HG03520 (cell line): ENCODE data around the gene RALBP1.

Experiments used
- ATAC-seq: cut with Tn5 transposase; IDR thresholded peaks from one replicate; pipeline ENCODE4 v1.9.1; 2021; ENCODE audit warnings: mild to moderate bottlenecking, moderate library complexity; ENCODE audit not compliant: unreplicated experiment

Gene RALBP1

GRCh38 chr18:9542924-9543323, 67.6 kb downstream of the RALBP1 start:
- no peak for ATAC-seq

DNA sequence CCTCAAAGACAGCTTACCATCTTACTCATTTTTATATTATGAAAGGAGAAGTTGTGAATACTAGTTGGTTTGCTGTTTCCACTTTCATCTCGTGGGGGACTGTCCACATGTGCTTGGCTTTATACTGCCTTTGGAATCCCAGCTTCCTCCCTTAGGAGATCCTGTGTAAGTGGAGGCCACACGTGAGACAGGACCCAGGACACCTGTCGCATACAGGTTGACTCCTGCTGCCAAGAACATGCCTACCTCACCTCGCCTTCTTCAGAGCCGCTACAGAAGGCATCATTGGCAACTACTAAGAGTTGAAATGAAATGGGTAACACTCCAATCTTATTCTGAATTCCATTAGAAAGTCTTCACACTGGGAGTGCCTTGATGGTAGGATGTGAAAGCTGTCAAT, 69.7 kb downstream of the RALBP1 start:
- ATAC-seq = no peak

DNA sequence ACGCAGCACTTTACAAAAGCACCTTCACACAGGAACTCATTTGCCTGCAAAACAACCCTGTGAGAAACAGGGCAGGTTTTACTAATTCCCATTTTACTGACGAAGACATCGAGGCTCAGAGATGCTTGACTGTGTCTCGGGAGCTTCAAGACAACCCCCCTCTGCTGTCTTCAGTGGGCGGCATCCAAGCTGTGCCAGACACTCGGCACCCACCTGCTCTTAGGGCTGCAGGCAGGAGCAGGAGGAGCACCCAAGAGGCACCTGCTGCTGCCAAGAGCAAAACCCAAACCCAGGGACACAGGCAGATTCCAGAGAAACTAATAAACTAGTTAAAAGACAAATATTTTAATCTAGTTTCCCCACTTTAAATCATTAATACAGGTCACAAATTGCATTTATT, 71.2 kb downstream of the RALBP1 start:
- ATAC-seq = no peak

DNA sequence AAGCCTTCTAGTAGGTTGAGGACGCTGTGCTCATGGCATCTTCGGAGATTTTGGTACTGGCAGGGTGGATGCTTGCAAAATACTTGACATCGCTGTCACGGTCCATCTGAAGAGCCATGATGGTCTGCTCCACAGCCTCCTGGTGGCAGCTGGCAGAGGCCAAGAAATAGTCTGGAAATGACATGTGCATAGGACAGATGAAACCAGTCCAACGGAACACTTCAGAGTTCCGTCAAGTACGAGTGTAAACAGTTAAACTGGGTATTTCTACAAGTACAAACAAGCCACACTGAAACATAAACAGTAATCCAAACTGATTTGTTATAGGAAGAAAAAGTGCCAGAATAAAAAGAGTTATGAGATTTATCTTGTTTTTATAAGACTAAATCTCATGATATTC, 72.5 kb downstream of the RALBP1 start:
- no peak for ATAC-seq

- ATAC-seq = no peak
Measured at GRCh38 chr18:9549405-9549804, 74.1 kb downstream of the RALBP1 start.

DNA sequence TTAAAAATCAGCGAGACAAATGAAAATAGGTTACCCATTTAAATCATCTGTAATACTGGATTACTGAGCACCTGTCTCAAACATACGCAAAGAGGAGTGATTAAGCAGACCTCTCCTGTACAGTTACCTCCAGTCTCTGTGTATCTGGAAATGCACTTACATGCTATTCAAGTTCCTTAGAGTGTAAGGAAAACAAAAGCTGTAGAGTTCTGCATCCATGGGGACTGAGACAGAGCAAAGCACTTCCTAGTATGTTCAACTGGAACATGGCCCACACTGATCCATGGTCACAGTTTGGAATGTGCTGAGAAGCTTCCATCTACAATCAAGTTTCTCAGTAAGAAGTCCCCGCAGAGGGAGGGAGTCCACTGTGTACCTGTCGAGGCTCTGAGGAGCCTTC, 75.1 kb downstream of the RALBP1 start:
- no peak for ATAC-seq

- no peak for ATAC-seq
Measured at GRCh38 chr18:9552191-9552590, 76.9 kb downstream of the RALBP1 start.

- ATAC-seq = no peak
Measured at GRCh38 chr18:9552616-9553015, 77.3 kb downstream of the RALBP1 start.

- no peak for ATAC-seq
Measured at GRCh38 chr18:9557250-9557943, 82.1 kb downstream of the RALBP1 start.

DNA sequence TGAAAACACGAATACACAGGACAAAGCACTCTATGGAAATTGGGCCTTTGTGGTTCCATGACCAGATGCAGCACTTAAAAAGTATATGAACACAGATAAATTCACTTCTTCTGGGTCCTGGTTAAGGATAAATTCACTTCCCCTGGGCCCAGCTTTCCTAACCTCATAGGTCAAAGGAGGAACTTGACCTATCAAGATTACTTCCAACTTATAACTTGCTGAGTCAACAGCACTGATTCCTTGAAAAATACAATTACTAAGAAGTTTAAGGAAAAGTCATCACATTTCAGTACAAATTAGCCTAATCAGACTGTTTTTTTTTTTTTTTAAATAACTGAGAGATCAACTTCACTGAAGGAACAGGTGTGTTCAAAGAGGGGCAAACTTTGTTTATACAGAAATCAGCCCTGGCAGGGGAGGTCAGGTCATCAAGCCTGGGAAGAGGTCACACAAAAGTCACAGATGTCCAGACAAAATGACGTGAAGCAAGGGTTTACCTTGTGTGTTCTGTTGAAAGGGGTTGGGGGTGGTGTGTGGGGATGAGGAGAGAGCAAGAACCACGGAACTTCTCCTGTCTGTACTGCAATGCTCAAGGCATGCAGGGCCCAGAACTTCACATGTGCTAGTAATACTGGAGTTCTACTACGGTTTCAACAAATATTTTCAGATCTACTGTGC, 83.2 kb downstream of the RALBP1 start:
- no peak for ATAC-seq

GRCh38 chr18:9559253-9559652, 83.9 kb downstream of the RALBP1 start:
- ATAC-seq = no peak

- ATAC-seq = no peak
Measured at GRCh38 chr18:9561759-9562158, 86.4 kb downstream of the RALBP1 start.

- ATAC-seq = no peak
Measured at GRCh38 chr18:9562584-9562983, 87.3 kb downstream of the RALBP1 start.

- no peak for ATAC-seq
Measured at GRCh38 chr18:9563331-9563730, 88.0 kb downstream of the RALBP1 start.

DNA sequence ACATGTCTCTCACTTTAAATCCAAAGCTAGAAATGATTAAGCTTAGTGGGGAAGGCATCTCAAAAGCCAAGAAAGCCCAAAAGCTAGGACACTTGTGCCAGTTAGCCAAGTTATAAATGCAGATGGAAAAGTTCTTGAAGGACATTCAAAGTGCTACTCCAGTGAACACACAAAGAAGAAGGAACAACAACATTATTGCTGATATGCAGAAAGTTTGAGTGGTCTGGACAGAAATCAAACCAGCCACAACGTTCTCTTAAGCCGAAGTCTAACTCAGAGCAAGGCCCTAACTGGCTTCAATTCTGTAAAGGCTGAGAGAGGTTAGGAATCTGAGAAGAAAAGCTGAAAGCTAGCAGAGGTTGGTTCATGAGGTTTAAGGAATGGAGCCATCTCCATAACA, 90.1 kb downstream of the RALBP1 start:
- ATAC-seq = no peak

DNA sequence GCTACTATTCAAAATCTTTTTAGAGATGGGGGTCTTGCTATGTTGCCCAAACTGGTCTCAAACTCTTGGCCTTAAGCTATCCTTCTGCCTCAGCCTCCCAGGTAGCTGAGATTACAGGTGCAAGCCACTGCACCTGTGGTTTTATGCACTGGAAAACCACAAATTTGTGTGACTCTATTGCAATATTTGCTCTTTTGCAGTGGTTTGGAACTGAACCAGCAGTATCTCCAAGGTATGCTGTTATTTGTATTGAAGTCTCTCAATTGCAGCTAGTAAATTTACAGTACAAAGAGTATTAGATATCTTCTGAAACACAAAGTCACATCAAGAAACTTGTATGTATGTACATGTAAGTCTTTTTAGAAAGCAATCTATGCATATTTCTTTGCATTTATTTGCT, 92.9 kb downstream of the RALBP1 start:
- ATAC-seq = no peak

DNA sequence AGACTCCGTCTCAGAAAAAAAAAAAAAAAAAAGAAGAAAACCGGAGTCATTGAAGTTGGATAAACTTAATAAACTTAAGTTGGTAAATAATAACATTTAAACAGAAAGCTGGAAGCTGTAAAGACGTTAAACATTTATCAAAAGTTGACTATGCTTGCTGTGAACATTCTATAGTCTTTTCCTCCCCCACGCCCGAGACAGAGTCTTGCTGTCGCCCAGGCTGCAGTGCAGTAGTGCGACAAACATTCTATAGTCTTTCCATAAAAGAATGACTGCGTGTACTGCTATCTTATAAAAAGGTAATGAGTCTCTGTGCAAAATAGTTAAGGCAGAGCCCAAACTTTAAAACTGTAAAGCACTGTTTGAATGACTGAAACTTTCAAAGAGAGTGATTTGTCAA, 93.9 kb downstream of the RALBP1 start:
- ATAC-seq = no peak

DNA sequence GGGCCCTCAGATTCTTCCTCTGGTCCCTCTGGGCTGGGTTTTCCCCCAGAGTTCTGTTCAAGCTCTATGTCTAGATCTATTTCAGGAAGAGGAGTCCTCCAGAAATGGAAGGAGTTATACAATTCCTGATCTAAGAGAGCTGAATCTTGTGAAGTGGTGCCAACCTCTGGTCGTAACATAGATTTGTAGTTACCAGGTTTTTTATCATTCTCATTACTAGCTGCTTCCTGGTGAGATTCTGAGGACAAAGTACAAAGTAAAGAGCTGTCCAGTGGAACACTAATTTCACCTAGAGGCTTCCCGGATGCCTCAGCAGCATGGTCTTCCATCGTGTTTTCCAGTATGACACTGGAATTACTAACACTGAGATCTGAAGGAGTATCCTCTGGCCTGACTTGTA, 94.9 kb downstream of the RALBP1 start:
- no peak for ATAC-seq

GRCh38 chr18:9571546-9571945, 96.2 kb downstream of the RALBP1 start:
- ATAC-seq = no peak

- ATAC-seq = no peak
Measured at GRCh38 chr18:9574473-9575115, 99.3 kb downstream of the RALBP1 start.

DNA sequence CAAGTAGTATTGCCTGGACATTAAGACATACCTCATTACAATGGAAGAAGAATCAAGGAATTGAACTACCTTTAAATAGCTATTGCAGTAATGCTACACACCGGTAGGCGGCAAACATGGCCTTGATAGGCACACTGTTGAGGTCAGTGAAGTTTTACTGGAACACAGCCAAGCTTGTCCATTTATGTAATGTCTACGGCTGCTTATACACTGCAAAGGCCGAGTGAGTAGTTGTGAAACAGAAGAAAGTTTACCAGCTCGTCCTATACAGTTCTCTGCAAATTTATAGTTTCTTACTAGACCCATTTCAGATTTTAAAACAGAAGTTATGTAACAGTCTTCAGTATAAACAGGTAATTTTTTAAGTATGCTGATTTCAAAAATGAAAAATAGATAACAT, 100.2 kb downstream of the RALBP1 start:
- ATAC-seq = no peak

- no peak for ATAC-seq
Measured at GRCh38 chr18:9577361-9577760, 102.0 kb downstream of the RALBP1 start.
